B cell (primary cell): ENCODE results near the gene TRERF1. TPM values are rescaled to one million over a fixed set of nuclear protein-coding genes. Genes with fewer than 3 reads are reported as not detected.

Experiments used
- ATAC-seq: fragments of 200-7000 bp; cut with Tn5 transposase; one replicate; pipeline ENCODE4 v1.10.0; 2021; ENCODE audit warnings: low read depth, mild to moderate bottlenecking, moderate number of reproducible peaks, moderate library complexity
- CTCF ChIA-PET: fragments of 350-600 bp; sonication (Branson Sonifier 250); formaldehyde crosslinking; loops from one replicate; lab custom pipeline; 2021; ENCODE audit warnings: antibody characterized with exemption, inconsistent platforms; lab: Charles Lee
- POLR2A ChIA-PET: fragments of 350-600 bp; sonication (Branson Sonifier 250); formaldehyde crosslinking; loops from one replicate; lab custom pipeline; 2021; ENCODE audit warnings: antibody characterized with exemption; lab: Charles Lee
- DNase-seq: peaks from one replicate; pipeline ENCODE4 v3.0.0; 2013
- H2AFZ ChIP-seq: 2 replicates; pipeline ENCODE4 v1.6.1; 2012; ENCODE audit warnings: mild to moderate bottlenecking, low read depth, low read length; ENCODE audit not compliant: insufficient read depth, poor library complexity, severe bottlenecking
- H3K27ac ChIP-seq, 2 donors: 1 replicate in 1 of 2; 2 replicates in 1 of 2; pipeline ENCODE4 v1.5.1; 2012 to 2013; ENCODE audit warnings: low read length in 2 of 2, mild to moderate bottlenecking in 2 of 2, moderate library complexity in 1 of 2
- H3K27me3 ChIP-seq, 4 experiments: fragments of 200-600 bp in 1 of 4; sonication (generic) in 1 of 4; replicated peaks in 1 of 4; 1 replicate in 2 of 4; 2 replicates in 2 of 4; pipeline versions ENCODE4 v1.6.1 to v1.7.0; 2013 to 2016; ENCODE audit warnings: low read length in 3 of 4, mild to moderate bottlenecking in 2 of 4, mixed read lengths in 1 of 4, moderate library complexity in 1 of 4; ENCODE audit not compliant: insufficient read depth in 4 of 4, control insufficient read depth in 3 of 4; ENCODE audit errors: control extremely low read depth in 1 of 4
- H3K36me3 ChIP-seq, 2 experiments: replicated peaks in 1 of 2; 1 replicate in 1 of 2; 2 replicates in 1 of 2; pipeline versions ENCODE4 v1.6.1 to v1.7.1; 2013; ENCODE audit warnings: low read length in 1 of 2; ENCODE audit not compliant: insufficient read depth in 2 of 2, control insufficient read depth in 1 of 2; ENCODE audit errors: control extremely low read depth in 1 of 2, extremely low read depth in 1 of 2
- H3K4me1 ChIP-seq, 2 donors: fragments of 200-600 bp in 1 of 2; sonication (generic) in 1 of 2; 1 replicate in 1 of 2; 2 replicates in 1 of 2; pipeline versions ENCODE4 v1.5.1 to v1.6.1; 2013 to 2017; ENCODE audit warnings: low read length in 2 of 2; ENCODE audit not compliant: control insufficient read depth in 2 of 2, insufficient read depth in 2 of 2
- H3K4me2 ChIP-seq: replicated peaks from 2 replicates; pipeline ENCODE3; 2012; ENCODE audit warnings: mild to moderate bottlenecking, low read depth, low read length; ENCODE audit not compliant: poor library complexity, severe bottlenecking
- H3K4me3 ChIP-seq, 5 experiments: fragments of 200-600 bp in 1 of 5; sonication (generic) in 1 of 5; 1 replicate in 3 of 5; 2 replicates in 2 of 5; pipeline versions ENCODE4 v1.5.1 to v1.7.0; 2011 to 2016; ENCODE audit warnings: low read length in 4 of 5, mild to moderate bottlenecking in 4 of 5, low read depth in 2 of 5, control low read depth in 1 of 5, moderate library complexity in 1 of 5; ENCODE audit not compliant: insufficient read depth in 1 of 5; ENCODE audit errors: control extremely low read depth in 1 of 5, extremely low read depth in 1 of 5
- H3K79me2 ChIP-seq: fragments of 200-600 bp; sonication (generic); one replicate; pipeline ENCODE4 v1.6.0; 2016; ENCODE audit warnings: low read length; ENCODE audit not compliant: control insufficient read depth, insufficient read depth
- H3K9ac ChIP-seq: fragments of 200-600 bp; sonication (generic); 2 replicates; pipeline ENCODE4 v1.6.1; 2017; ENCODE audit warnings: mild to moderate bottlenecking, low read length, moderate library complexity
- H3K9me3 ChIP-seq, 3 donors: one replicate each; pipeline versions ENCODE4 v1.6.1 to v1.7.1; 2013; ENCODE audit warnings: low read length in 2 of 3; ENCODE audit not compliant: control insufficient read depth in 2 of 3, insufficient read depth in 1 of 3; ENCODE audit errors: control extremely low read depth in 1 of 3
- H4K20me1 ChIP-seq: 2 replicates; pipeline ENCODE4 v1.6.0; 2012; ENCODE audit warnings: mild to moderate bottlenecking, low read length; ENCODE audit not compliant: insufficient read depth, control insufficient read depth, poor library complexity, severe bottlenecking
- H3K27ac Mint-ChIP-seq: one replicate; pipeline ENCODE4 v1.8.0; 2021; ENCODE audit warnings: mixed read lengths
- H3K27me3 Mint-ChIP-seq: one replicate; pipeline ENCODE4 v1.8.0; 2021; ENCODE audit warnings: mixed read lengths
- H3K4me1 Mint-ChIP-seq: one replicate; pipeline ENCODE4 v1.8.0; 2021; ENCODE audit warnings: mixed read lengths
- H3K4me3 Mint-ChIP-seq: one replicate; pipeline ENCODE4 v1.8.0; 2021; ENCODE audit warnings: mixed read lengths
- H3K9me3 Mint-ChIP-seq: one replicate; pipeline ENCODE4 v1.8.0; 2022; ENCODE audit warnings: mixed read lengths; ENCODE audit not compliant: insufficient read depth
- CTCF ChIP-seq: fragments of 200-600 bp; IDR thresholded peaks from one replicate; pipeline ENCODE4 v1.8.0; 2022; ENCODE audit warnings: antibody characterized with exemption, mild to moderate bottlenecking
- EZH2 ChIP-seq: IDR thresholded peaks from 2 replicates; pipeline ENCODE4 v1.6.1; 2012; ENCODE audit warnings: borderline replicate concordance, low read depth, mild to moderate bottlenecking, moderate library complexity, low read length; ENCODE audit not compliant: insufficient read depth, poor library complexity, severe bottlenecking
- WGBS: methylation state at CpG from one replicate; pipeline ENCODE4 v1.1.5; 2013; ENCODE audit warnings: missing lambda C conversion rate; ENCODE audit not compliant: insufficient coverage; 5-methylcytosine and 5-hydroxymethylcytosine counted together
- intact Hi-C: fragments of 100-400 bp; cut with micrococcal nuclease; formaldehyde crosslinking; loops from one replicate; pipeline ENCODE4 v1.10.0; 2022
- polyA plus RNA-seq: library from polyadenylated mRNA; depleted of rRNA; stranded (reverse); fragments of >200 nt; gene quantifications from 2 replicates; pipeline ENCODE4 v1.2.3, GENCODE V29; 2012
- total RNA-seq, 2 donors: library from RNA; stranded (reverse); fragments of 120-200 nt in 1 of 2; gene quantifications; 1 replicate in 1 of 2; 2 replicates in 1 of 2; pipeline versions ENCODE4 v1.2.3 to v1.2.4, GENCODE V29; 2013 to 2022

Gene TRERF1
- total and polyA plus RNA-seq, 2 donors (not counting 1 experiment from before 2014, with no cell fraction given): 3.5 to 6.7 TPM

DNA sequence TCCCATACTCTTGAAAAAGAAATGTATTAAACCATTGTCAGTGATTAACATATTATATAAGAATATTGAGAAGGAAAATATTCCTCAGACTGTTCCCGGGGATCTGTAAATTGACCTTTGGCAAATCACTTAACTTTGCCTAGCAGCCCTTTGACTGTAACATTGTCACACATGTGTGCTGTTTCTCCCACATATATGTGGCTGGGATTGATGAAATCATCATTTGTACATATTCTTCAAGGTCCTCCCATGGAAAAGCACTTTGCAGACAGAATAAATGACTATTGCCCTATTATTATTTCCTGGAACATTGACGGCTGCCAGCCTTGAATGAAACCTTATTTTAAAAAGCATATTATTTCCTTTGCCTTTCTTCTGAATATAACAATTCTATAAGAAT, 36.4 kb upstream of the TRERF1 start:
- Histone ChIP-seq H3K9me3 (no peaks in the 10 kb centered on the region), H3K27me3 (no peaks in the 10 kb centered on the region), H3K36me3 (no peaks in the 10 kb centered on the region), H3K4me2 (no peak overlapping the region), H3K27ac (no peak overlapping the region), H3K79me2 (no peaks in the 10 kb centered on the region), H3K4me3 (no peak overlapping the region), H3K4me1 (no peaks in the 10 kb centered on the region), H4K20me1 (no peaks in the 10 kb centered on the region), H3K9ac (no peak overlapping the region), H2AFZ (no peak overlapping the region)
- H3K4me3 Mint-ChIP-seq: no peak overlapping the region
- ATAC-seq (no peak), DNase-seq (no peak)
- ChIA-PET POLR2A (no interaction called here), CTCF (no interaction called here)
- no peaks in the 10 kb centered on the region for H3K4me1 Mint-ChIP-seq
- no peak overlapping the region for H3K27ac Mint-ChIP-seq
- TF ChIP-seq EZH2 (no peak), CTCF (no peak)
- peaks cover 5% of the 10 kb centered on the region for H3K27me3 Mint-ChIP-seq
- H3K9me3 Mint-ChIP-seq: no peaks in the 10 kb centered on the region
- intact Hi-C loops: no loop called here
- WGBS: no CpG with 5 or more reads among the region's 2 CpGs

DNA sequence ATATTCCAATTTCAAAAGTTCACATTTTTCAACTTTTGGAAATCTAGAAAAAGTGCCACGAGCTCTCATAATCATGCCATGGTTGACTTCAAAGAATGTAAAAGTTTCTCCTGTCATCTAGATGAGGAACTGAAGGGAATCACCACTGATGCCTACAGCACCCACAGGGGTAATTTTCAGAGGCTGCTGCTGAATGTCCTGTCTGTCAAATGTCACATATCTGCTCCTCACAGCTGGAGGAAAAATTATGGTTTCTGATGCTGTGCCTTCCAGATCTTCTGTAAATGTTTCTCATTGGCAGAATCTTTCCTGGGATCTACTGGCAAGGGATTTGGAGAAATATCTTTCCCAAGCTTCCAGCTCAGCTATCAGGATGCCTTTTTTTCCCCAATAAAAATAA, 32.5 kb upstream of the TRERF1 start:
- no peaks in the 10 kb centered on the region for H3K4me1 Mint-ChIP-seq
- WGBS: 86% methylated on average over 1 of the region's 1 CpG
- no peaks in the 10 kb centered on the region for H3K27me3 ChIP-seq
- no peaks in the 10 kb centered on the region for H3K9me3 Mint-ChIP-seq
- no peak overlapping the region for H3K4me2 ChIP-seq
- ATAC-seq (no peak), DNase-seq (no peak)
- no peak overlapping the region for H3K9ac ChIP-seq
- H3K36me3 ChIP-seq: no peaks in the 10 kb centered on the region
- no peaks in the 10 kb centered on the region for H3K27me3 Mint-ChIP-seq
- no peak overlapping the region for H3K4me3 ChIP-seq
- ChIA-PET POLR2A (no interaction called here), CTCF (no interaction called here)
- H3K4me3 Mint-ChIP-seq: no peak overlapping the region
- H3K27ac ChIP-seq: no peak overlapping the region
- H3K4me1 ChIP-seq: no peaks in the 10 kb centered on the region
- no peak overlapping the region for H3K27ac Mint-ChIP-seq
- H3K9me3 ChIP-seq: no peaks in the 10 kb centered on the region
- H4K20me1 ChIP-seq: no peaks in the 10 kb centered on the region
- no peaks in the 10 kb centered on the region for H3K79me2 ChIP-seq
- no peak overlapping the region for H2AFZ ChIP-seq
- intact Hi-C loops: no loop called here
- TF ChIP-seq EZH2: no peak
- no peak for TF ChIP-seq CTCF
